Ecto neural progenitor cell (in vitro differentiated cells): ENCODE measurements around the gene HS3ST1.

ENCODE experiments used
- DNase-seq: peaks from one replicate; pipeline ENCODE4 v3.0.0-alpha.2; 2018; ENCODE audit warnings: low spot score

Gene HS3ST1

GRCh38 chr4:11428231-11428898 is at the start of gene HS3ST1:
Gene HS3ST1 (minus strand): TSS chr4:11428894. CDS start chr4:11400005, 28,889 bp downstream.
- DNase-seq: no peak

- DNase-seq: no peak
Observed at GRCh38 chr4:11475871-11476270, 47.2 kb upstream of the HS3ST1 start.

- DNase-seq: no peak
Observed at GRCh38 chr4:11474146-11474545, 45.5 kb upstream of the HS3ST1 start.

- no peak for DNase-seq
Observed at GRCh38 chr4:11472535-11472934, 43.8 kb upstream of the HS3ST1 start.

- DNase-seq: no peak
Observed at GRCh38 chr4:11471618-11472017, 42.9 kb upstream of the HS3ST1 start.

GRCh38 chr4:11471046-11471441 is 42.4 kb upstream of the HS3ST1 start:
- DNase-seq: no peak

- no peak for DNase-seq
Observed at GRCh38 chr4:11470438-11471045, 41.8 kb upstream of the HS3ST1 start.

GRCh38 chr4:11469650-11470437 is 41.1 kb upstream of the HS3ST1 start:
- no peak for DNase-seq

GRCh38 chr4:11468901-11469300 is 40.2 kb upstream of the HS3ST1 start:
- no peak for DNase-seq

GRCh38 chr4:11467931-11468330 is 39.2 kb upstream of the HS3ST1 start:
- DNase-seq: no peak

GRCh38 chr4:11463707-11464106 is 35.0 kb upstream of the HS3ST1 start:
- DNase-seq: no peak

- DNase-seq: no peak
Observed at GRCh38 chr4:11456401-11456800, 27.7 kb upstream of the HS3ST1 start.

GRCh38 chr4:11455201-11455835 is 26.6 kb upstream of the HS3ST1 start:
- DNase-seq: no peak

GRCh38 chr4:11451716-11452115 is 23.0 kb upstream of the HS3ST1 start:
- DNase-seq: no peak

- DNase-seq: no peak
Observed at GRCh38 chr4:11446155-11446811, 17.6 kb upstream of the HS3ST1 start.

- DNase-seq: no peak
Observed at GRCh38 chr4:11441194-11441556, 12.5 kb upstream of the HS3ST1 start.

- DNase-seq: no peak
Observed at GRCh38 chr4:11440481-11441193, 11.9 kb upstream of the HS3ST1 start.

GRCh38 chr4:11439836-11440235 is 11.1 kb upstream of the HS3ST1 start:
- no peak for DNase-seq

GRCh38 chr4:11438647-11439046 is 10.0 kb upstream of the HS3ST1 start:
- DNase-seq: no peak

- no peak for DNase-seq
Observed at GRCh38 chr4:11436673-11437072, 8.0 kb upstream of the HS3ST1 start.

GRCh38 chr4:11436084-11436483 is 7.4 kb upstream of the HS3ST1 start:
- DNase-seq: no peak

GRCh38 chr4:11435557-11435956 is 6.9 kb upstream of the HS3ST1 start:
- DNase-seq: no peak
